Activated CD8-positive, alpha-beta memory T cell treated with anti-CD3 and anti-CD28 coated beads, Interleukin-2, amount 10 ng/mL, durations not matched to agents 7 days and 5 days (primary cell): ENCODE data around the gene SLC29A1. TPM values are rescaled to one million over a fixed set of nuclear protein-coding genes. Genes with fewer than 3 reads are reported as not detected.

ENCODE experiments used
- ATAC-seq: fragments of 150-1000 bp; cut with Tn5 transposase; one replicate; pipeline ENCODE4 v1.10.0; 2021; ENCODE audit warnings: moderate library complexity
- CTCF ChIA-PET: fragments of 350-600 bp; sonication (Branson Sonifier 250); formaldehyde crosslinking; loops from one replicate; lab custom pipeline; 2021; ENCODE audit warnings: antibody characterized with exemption; lab: Charles Lee
- DNase-seq: peaks from one replicate; pipeline ENCODE4 v3.0.0-alpha.2; 2020
- H3K27ac Mint-ChIP-seq: one replicate; pipeline ENCODE4 v1.8.0; 2021; ENCODE audit warnings: mild to moderate bottlenecking, mixed read lengths
- H3K27me3 Mint-ChIP-seq: one replicate; pipeline ENCODE4 v1.8.0; 2021; ENCODE audit warnings: mixed read lengths
- H3K36me3 Mint-ChIP-seq: one replicate; pipeline ENCODE4 v1.8.0; 2021; ENCODE audit warnings: mild to moderate bottlenecking, mixed read lengths
- H3K4me1 Mint-ChIP-seq: one replicate; pipeline ENCODE4 v1.8.0; 2021; ENCODE audit warnings: mixed read lengths
- H3K4me3 Mint-ChIP-seq: one replicate; pipeline ENCODE4 v1.8.0; 2021; ENCODE audit warnings: mild to moderate bottlenecking, moderate library complexity, mixed read lengths
- H3K9me3 Mint-ChIP-seq: one replicate; pipeline ENCODE4 v1.8.0; 2022; ENCODE audit warnings: low read depth, mixed read lengths
- total RNA-seq, 2 experiments: library from RNA; stranded (reverse); gene quantifications; one replicate each; pipeline ENCODE4 v1.2.3, GENCODE V29; 2021

Gene SLC29A1
- total RNA-seq, 2 experiments from 2014 or later, result 39.8 to 49.9 TPM

GRCh38 chr6:44250067-44250717 is 26.8 kb downstream of the SLC29A1 start:
- Mint-ChIP-seq H3K27ac (peak overlapping the region; percentile 77), H3K9me3 (no peaks in the 10 kb centered on the region), H3K36me3 (peaks cover 73% of the 10 kb centered on the region), H3K4me1 (peaks cover 76% of the 10 kb centered on the region), H3K4me3 (no peak overlapping the region), H3K27me3 (no peaks in the 10 kb centered on the region)
- CTCF ChIA-PET, result interaction anchor here (1.5 to 5.5 kb wide), 2 partner anchors 13 to 77 kb away, joined by 4 to 39 read pairs; no protein-coding TSS in a partner anchor
- DNase-seq, result no peak
- no peak for ATAC-seq

GRCh38 chr6:44250718-44251123 is 27.3 kb downstream of the SLC29A1 start:
- Mint-ChIP-seq H3K36me3 (peaks cover 74% of the 10 kb centered on the region), H3K9me3 (no peaks in the 10 kb centered on the region), H3K4me1 (peaks cover 76% of the 10 kb centered on the region), H3K4me3 (no peak overlapping the region), H3K27me3 (no peaks in the 10 kb centered on the region), H3K27ac (peak overlapping the region; percentile 77)
- DNase-seq, result no peak
- no peak for ATAC-seq
- CTCF ChIA-PET, result interaction anchor here (1.2 to 5.5 kb wide), 3 partner anchors 12 to 621 kb away, joined by 3 to 39 read pairs (median 4); partner anchors contain the start of gene GTPBP2

- DNase-seq, result no peak
- H3K27me3 Mint-ChIP-seq, result no peaks in the 10 kb centered on the region
- peak overlapping the region; percentile 66 for H3K27ac Mint-ChIP-seq
- peaks cover 81% of the 10 kb centered on the region for H3K4me1 Mint-ChIP-seq
- no peak for ATAC-seq
- CTCF ChIA-PET, result interaction anchor here (1.1 to 5.5 kb wide), 5 partner anchors 9 to 622 kb away, joined by 3 to 39 read pairs (median 3); partner anchors contain the start of genes AARS2 and GTPBP2
- H3K9me3 Mint-ChIP-seq, result no peaks in the 10 kb centered on the region
- peaks cover 72% of the 10 kb centered on the region for H3K36me3 Mint-ChIP-seq
- H3K4me3 Mint-ChIP-seq, result no peak overlapping the region
Observed at GRCh38 chr6:44251576-44252524, 28.5 kb downstream of the SLC29A1 start.

GRCh38 chr6:44253307-44254101 is 30.1 kb downstream of the SLC29A1 start:
- peaks cover 84% of the 10 kb centered on the region for H3K4me1 Mint-ChIP-seq

GRCh38 chr6:44254191-44255104 is 31.1 kb downstream of the SLC29A1 start:
- peaks cover 58% of the 10 kb centered on the region for H3K36me3 Mint-ChIP-seq
- peaks cover 80% of the 10 kb centered on the region for H3K4me1 Mint-ChIP-seq
- ATAC-seq, result no peak
- H3K27ac Mint-ChIP-seq, result peak overlapping the region; percentile 73
- no peaks in the 10 kb centered on the region for H3K27me3 Mint-ChIP-seq
- no peaks in the 10 kb centered on the region for H3K9me3 Mint-ChIP-seq
- no peak overlapping the region for H3K4me3 Mint-ChIP-seq
- DNase-seq, result no peak
- CTCF ChIA-PET, result interaction anchor here (0.5 to 5.5 kb wide), 11 partner anchors 8 to 481 kb away, joined by 3 to 39 read pairs (median 4); no protein-coding TSS in a partner anchor

More at GRCh38 chr6:44253307-44254101, 30.1 kb downstream of the SLC29A1 start:
- Mint-ChIP-seq H3K9me3 (no peaks in the 10 kb centered on the region), H3K27me3 (no peaks in the 10 kb centered on the region), H3K4me3 (no peak overlapping the region), H3K36me3 (peaks cover 62% of the 10 kb centered on the region), H3K27ac (peak overlapping the region; percentile 66)
- CTCF ChIA-PET, result interaction anchor here (1.0 to 5.5 kb wide), 6 partner anchors 9 to 80 kb away, joined by 3 to 39 read pairs (median 4); no protein-coding TSS in a partner anchor
- ATAC-seq (peak; percentile 9), DNase-seq (peak; percentile 80)

- H3K27ac Mint-ChIP-seq, result peak overlapping the region; percentile 87
- H3K4me1 Mint-ChIP-seq, result peaks cover 72% of the 10 kb centered on the region
- H3K4me3 Mint-ChIP-seq, result peak overlapping the region; percentile 90
- H3K9me3 Mint-ChIP-seq, result no peaks in the 10 kb centered on the region
- H3K27me3 Mint-ChIP-seq, result no peaks in the 10 kb centered on the region
- DNase-seq (no peak), ATAC-seq (no peak)
- peaks cover 51% of the 10 kb centered on the region for H3K36me3 Mint-ChIP-seq
- CTCF ChIA-PET, result interaction anchor here (0.5 to 5.5 kb wide), 9 partner anchors 7 to 482 kb away, joined by 3 to 55 read pairs (median 10); partner anchors contain the start of gene HSP90AB1
Observed at GRCh38 chr6:44255105-44255808, 31.9 kb downstream of the SLC29A1 start.

GRCh38 chr6:44255871-44256774 is 32.7 kb downstream of the SLC29A1 start:
- no peak for DNase-seq
- CTCF ChIA-PET, result interaction anchor here (0.6 to 5.5 kb wide), 29 partner anchors 7 to 483 kb away, joined by 3 to 55 read pairs (median 5); partner anchors contain the start of genes AARS2, CDC5L, HSP90AB1 and SLC29A1
- Mint-ChIP-seq H3K4me1 (peaks cover 68% of the 10 kb centered on the region), H3K36me3 (peaks cover 50% of the 10 kb centered on the region), H3K4me3 (peak overlapping the region; percentile 90), H3K27me3 (no peaks in the 10 kb centered on the region), H3K9me3 (no peaks in the 10 kb centered on the region), H3K27ac (peak overlapping the region; percentile 87)
- ATAC-seq, result peak; percentile 6

- CTCF ChIA-PET, result interaction anchor here (0.6 to 3.1 kb wide), 26 partner anchors 9 to 157 kb away, joined by 3 to 55 read pairs (median 5); partner anchors contain the start of genes AARS2, CDC5L, HSP90AB1 and SLC29A1
- Mint-ChIP-seq H3K27me3 (no peaks in the 10 kb centered on the region), H3K9me3 (no peaks in the 10 kb centered on the region), H3K4me3 (peak overlapping the region; percentile 90), H3K36me3 (peaks cover 48% of the 10 kb centered on the region), H3K27ac (peak overlapping the region; percentile 87), H3K4me1 (peaks cover 68% of the 10 kb centered on the region)
- DNase-seq, result no peak
- ATAC-seq, result peak; percentile 22
Observed at GRCh38 chr6:44256775-44257024, 33.3 kb downstream of the SLC29A1 start.

GRCh38 chr6:44257025-44257752 is 33.8 kb downstream of the SLC29A1 start, which contains the start of gene SLC35B2:
TSS of gene SLC35B2 (minus strand) at chr6:44257528. CDS start at chr6:44257410, 118 bp downstream.
- peak; percentile 71 for ATAC-seq
- H3K27ac Mint-ChIP-seq, result peak within 1 kb of the TSS; percentile 88
- DNase-seq, result peak; percentile 77
- no peaks in the 10 kb centered on the region for H3K9me3 Mint-ChIP-seq
- H3K4me1 Mint-ChIP-seq, result peaks cover 68% of the 10 kb centered on the region
- peaks cover 43% of the 10 kb centered on the region for H3K36me3 Mint-ChIP-seq
- H3K4me3 Mint-ChIP-seq, result peak within 1 kb of the TSS; percentile 90
- no peaks in the 10 kb centered on the region for H3K27me3 Mint-ChIP-seq
- CTCF ChIA-PET, result interaction anchor here (0.7 to 3.1 kb wide), 25 partner anchors 9 to 158 kb away, joined by 3 to 55 read pairs (median 5); partner anchors contain the start of genes AARS2, CDC5L, HSP90AB1 and SLC29A1
